ENCODE data around the gene COPS4.
"Not testable (repeated sequence)": the region's sequence is repeated elsewhere in the genome, so short reads cannot be mapped to it uniquely, and the experiment has no call there.

COPS4 gene

DNA sequence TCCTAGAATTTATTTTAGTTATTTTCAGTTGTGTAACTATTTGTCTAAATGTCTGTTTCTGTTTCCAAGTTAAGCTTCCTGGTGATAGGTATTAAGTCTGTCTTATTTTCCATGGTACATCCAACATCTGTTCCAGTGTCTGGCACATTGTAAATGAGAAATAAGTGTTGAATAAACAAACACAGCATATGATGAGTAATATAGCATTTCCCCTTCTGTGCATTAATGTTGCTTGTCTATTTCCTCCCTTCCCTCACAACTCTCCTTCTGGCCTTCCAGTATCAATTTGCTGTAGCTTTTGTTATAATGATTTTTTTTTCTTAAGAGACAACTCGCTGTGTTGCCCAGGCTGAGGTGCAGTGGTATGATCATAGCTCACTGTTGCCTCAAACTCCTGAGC is 36.1 kb downstream of the COPS4 start:
- peaks cover 6% of the 10 kb centered on the region for H3K36me3 ChIP-seq (ENCODE audit: control insufficient read depth, insufficient read depth, low read length)
- no peaks in the 10 kb centered on the region for H3K27me3 ChIP-seq (ENCODE audit: control insufficient read depth, insufficient read depth, low read length)

DNA sequence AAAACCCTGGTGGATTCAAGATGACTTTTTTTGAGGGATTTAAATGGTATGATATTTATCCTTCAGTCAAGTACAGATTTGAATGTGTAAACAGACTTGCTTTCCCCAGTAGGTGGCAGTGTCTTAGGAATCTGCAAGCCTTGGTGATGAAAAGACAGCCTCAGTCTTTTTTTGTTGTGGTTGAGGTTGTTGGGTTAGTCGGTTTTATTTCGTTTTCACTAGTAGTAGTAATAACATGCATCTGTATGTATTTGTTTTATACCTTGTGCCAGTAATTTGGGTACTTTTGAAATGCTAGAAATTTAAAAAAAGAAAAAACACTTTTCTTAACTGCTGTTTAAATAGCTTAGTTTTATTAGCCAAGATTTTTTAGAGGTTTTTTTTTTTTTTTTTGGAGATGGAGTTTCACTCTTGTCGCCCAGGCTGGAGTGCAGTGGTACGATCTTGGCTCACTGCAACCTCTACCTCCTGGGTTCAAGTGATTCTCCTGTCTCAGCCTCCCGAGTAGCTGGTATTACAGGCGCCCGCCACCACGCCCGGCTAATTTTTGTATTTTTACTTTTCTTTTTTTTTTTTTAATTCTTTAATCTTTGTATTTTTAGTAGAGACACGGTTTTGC is 39.2 kb downstream of the COPS4 start:
- H3K9ac ChIP-seq (ENCODE audit: low read depth, low read length) = no peak overlapping the region

More for the DNA sequence above, 36.1 kb downstream of the COPS4 start:
- H3K9me3 ChIP-seq (ENCODE audit: control insufficient read depth, insufficient read depth, low read length) = no peaks in the 10 kb centered on the region
- H3K4me1 ChIP-seq (ENCODE audit: control insufficient read depth, insufficient read depth, low read length) = no peaks in the 10 kb centered on the region
- no peak overlapping the region for H3K4me3 ChIP-seq (ENCODE audit: low read depth, low read length)
- H3K9ac ChIP-seq (ENCODE audit: low read depth, low read length) = no peak overlapping the region

DNA sequence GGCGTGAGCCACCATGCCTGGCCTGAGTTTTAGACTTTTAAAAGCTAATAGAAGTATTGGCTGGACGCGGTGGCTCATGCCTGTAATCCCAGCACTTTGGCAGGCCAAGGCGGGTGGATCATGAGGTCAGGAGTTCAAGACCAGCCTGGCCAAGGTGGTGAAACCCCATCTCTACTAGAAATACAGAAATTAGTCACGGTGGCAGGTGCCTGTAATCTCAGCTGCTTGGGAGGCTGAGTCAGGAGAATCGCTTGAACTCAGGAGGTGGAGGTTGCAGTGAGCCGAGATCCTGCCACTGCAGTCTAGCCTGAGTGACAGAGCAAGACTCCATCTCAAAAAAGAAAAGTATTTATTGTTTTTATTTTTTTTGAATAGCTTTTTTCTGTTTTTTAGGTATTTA is 39.8 kb downstream of the COPS4 start:
- H3K4me3 ChIP-seq (ENCODE audit: low read depth, low read length); H3K4me1 ChIP-seq (ENCODE audit: control insufficient read depth, insufficient read depth, low read length); H3K9me3 ChIP-seq (ENCODE audit: control insufficient read depth, insufficient read depth, low read length); H3K27me3 ChIP-seq (ENCODE audit: control insufficient read depth, insufficient read depth, low read length); H3K36me3 ChIP-seq (ENCODE audit: control insufficient read depth, insufficient read depth, low read length); H3K9ac ChIP-seq (ENCODE audit: low read depth, low read length): not testable (repeated sequence)

More for the DNA sequence above, 39.2 kb downstream of the COPS4 start:
- H3K9me3 ChIP-seq (ENCODE audit: control insufficient read depth, insufficient read depth, low read length) = no peaks in the 10 kb centered on the region
- no peaks in the 10 kb centered on the region for H3K4me1 ChIP-seq (ENCODE audit: control insufficient read depth, insufficient read depth, low read length)
- no peak overlapping the region for H3K4me3 ChIP-seq (ENCODE audit: low read depth, low read length)
- H3K36me3 ChIP-seq (ENCODE audit: control insufficient read depth, insufficient read depth, low read length) = peaks cover 4% of the 10 kb centered on the region
- H3K27me3 ChIP-seq (ENCODE audit: control insufficient read depth, insufficient read depth, low read length) = no peaks in the 10 kb centered on the region

DNA sequence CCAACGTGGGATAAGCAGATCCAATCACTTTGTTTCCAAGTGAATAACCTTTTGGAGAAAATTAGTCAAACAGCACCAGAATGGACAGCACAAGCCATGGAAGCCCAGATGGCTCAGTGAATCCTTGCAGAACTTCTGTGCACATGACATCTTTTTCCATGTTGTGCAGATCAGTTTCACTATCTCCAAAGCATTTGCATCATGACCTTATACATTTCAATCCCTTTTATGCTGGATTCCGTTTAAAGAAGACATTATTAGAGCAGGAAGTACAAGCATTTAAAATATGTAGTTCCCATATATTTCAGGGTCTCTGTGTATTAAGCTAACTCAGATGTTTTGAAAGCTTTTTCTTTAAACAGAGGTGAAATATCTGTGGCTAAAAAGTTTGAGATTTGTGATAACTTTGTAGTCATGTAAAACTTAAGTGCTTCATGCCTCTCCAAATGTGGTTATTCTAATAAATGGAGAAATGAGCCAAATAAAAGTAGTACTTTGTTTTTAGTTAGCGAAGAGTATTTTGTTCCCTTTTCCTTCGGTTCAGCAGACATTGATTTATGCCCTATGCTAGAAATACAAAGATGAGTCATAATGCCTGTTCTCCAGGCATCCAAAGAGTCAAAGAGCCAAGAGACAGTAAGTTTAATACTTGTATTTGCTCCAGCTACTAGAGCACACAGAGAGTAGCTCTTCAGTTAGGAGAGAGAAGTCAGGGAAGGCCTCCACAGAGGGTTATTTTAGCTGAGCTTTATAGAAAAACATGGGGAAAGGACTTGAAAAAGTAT is 40.5 kb downstream of the COPS4 start:
- Histone ChIP-seq H3K9ac (ENCODE audit: low read depth, low read length) (no peak overlapping the region), H3K4me3 (ENCODE audit: low read depth, low read length) (no peak overlapping the region), H3K4me1 (ENCODE audit: control insufficient read depth, insufficient read depth, low read length) (no peaks in the 10 kb centered on the region), H3K9me3 (ENCODE audit: control insufficient read depth, insufficient read depth, low read length) (no peaks in the 10 kb centered on the region), H3K27me3 (ENCODE audit: control insufficient read depth, insufficient read depth, low read length) (no peaks in the 10 kb centered on the region), H3K36me3 (ENCODE audit: control insufficient read depth, insufficient read depth, low read length) (peaks cover 4% of the 10 kb centered on the region)

DNA sequence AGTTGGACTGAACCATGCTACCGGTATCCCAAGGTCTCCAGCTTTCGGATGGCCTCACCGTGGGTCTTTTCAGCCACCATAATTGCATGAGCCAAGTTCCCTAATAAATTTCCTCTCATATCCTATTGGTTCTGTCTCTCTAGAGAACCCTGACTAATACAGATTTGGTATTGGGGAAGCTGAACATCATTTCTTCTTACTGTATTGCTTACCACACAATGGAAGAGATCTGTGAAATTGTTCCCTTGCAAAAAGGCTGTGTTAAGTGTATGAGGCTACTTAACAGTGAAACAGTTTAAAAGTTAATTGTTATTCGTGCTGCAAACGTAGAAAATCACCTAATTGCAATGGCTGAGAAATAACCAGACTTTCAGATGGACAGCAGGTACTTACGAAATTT is 45.6 kb downstream of the COPS4 start:
- Histone ChIP-seq H3K9ac (ENCODE audit: low read depth, low read length) (no peak overlapping the region), H3K4me3 (ENCODE audit: low read depth, low read length) (no peak overlapping the region), H3K36me3 (ENCODE audit: control insufficient read depth, insufficient read depth, low read length) (no peaks in the 10 kb centered on the region), H3K27me3 (ENCODE audit: control insufficient read depth, insufficient read depth, low read length) (no peaks in the 10 kb centered on the region), H3K4me1 (ENCODE audit: control insufficient read depth, insufficient read depth, low read length) (no peaks in the 10 kb centered on the region), H3K9me3 (ENCODE audit: control insufficient read depth, insufficient read depth, low read length) (no peaks in the 10 kb centered on the region)

DNA sequence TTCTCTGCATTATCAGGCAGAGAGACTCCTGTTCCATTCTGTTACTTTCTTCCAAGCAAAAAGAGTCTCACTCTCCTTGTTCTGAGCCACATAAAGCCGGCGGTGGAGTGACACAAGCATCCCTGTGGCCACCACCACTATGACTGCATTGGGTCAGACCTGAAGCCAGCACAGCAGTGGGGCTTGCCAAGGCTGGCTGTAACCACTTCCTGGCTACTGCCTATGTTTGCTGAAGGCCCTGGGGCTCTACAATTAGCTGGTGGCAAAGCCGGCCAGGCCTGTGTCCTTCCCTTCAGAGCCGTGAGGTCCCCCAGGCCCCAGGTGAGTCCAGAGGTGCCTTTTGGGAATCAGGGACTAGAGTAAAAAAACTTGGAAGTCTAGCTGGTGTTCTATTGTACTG is 47.8 kb downstream of the COPS4 start:
- H3K27me3 ChIP-seq (ENCODE audit: control insufficient read depth, insufficient read depth, low read length) = no peaks in the 10 kb centered on the region

DNA sequence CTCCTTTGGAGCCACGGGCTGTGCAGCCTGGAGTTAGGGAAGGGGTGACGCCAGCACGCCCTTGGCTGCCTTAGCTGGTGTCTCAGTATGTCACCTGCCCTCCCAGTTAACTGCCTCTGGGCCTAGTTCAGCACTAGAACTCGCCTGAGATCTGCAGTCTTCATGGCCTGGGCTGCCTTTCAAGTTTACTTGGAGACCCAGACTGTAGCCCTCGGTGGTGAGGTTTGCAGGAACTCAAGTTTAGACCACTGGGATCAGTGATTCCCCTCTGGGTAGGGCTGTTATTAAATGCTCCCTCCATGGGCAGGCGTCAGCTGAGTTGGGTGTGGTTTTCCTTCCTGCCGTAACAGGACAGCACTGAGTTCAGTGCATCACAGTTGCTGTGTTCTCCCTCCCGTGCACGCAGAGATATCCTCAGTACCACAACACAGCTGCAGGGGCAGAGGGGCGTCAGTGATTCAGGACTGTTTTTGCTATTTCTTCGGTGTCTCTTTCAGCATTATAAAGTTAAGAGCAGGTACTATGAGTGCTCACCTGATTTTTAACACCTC is 49.0 kb downstream of the COPS4 start:
- Histone ChIP-seq H3K36me3 (ENCODE audit: control insufficient read depth, insufficient read depth, low read length) (no peaks in the 10 kb centered on the region), H3K27me3 (ENCODE audit: control insufficient read depth, insufficient read depth, low read length) (no peaks in the 10 kb centered on the region), H3K4me3 (ENCODE audit: low read depth, low read length) (no peak overlapping the region), H3K9ac (ENCODE audit: low read depth, low read length) (no peak overlapping the region), H3K9me3 (ENCODE audit: control insufficient read depth, insufficient read depth, low read length) (no peaks in the 10 kb centered on the region), H3K4me1 (ENCODE audit: control insufficient read depth, insufficient read depth, low read length) (no peaks in the 10 kb centered on the region)

More for the DNA sequence above, 47.8 kb downstream of the COPS4 start:
- Histone ChIP-seq H3K9me3 (ENCODE audit: control insufficient read depth, insufficient read depth, low read length) (no peaks in the 10 kb centered on the region), H3K36me3 (ENCODE audit: control insufficient read depth, insufficient read depth, low read length) (no peaks in the 10 kb centered on the region), H3K9ac (ENCODE audit: low read depth, low read length) (no peak overlapping the region), H3K4me3 (ENCODE audit: low read depth, low read length) (no peak overlapping the region), H3K4me1 (ENCODE audit: control insufficient read depth, insufficient read depth, low read length) (no peaks in the 10 kb centered on the region)

DNA sequence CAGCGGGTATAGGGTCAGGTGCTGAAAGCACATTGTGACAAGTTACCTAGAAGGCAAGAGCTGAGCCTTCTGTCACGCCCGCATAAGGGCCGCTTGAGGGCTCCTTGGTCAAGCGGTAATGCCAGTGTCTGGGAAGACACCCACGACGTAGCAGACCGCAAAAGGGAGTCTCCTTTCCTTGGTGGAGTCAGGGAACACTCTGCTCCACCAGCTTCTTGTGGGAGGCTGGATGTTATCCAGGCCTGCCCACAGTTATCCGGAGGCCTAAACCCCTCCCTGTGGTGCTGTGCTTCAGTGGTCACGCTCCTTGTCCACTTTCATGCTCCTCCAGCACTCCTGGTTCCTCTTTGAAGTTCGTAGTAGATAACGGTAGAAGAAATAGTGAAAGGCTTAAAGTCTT is 50.0 kb downstream of the COPS4 start:
- H3K9ac ChIP-seq (ENCODE audit: low read depth, low read length); H3K9me3 ChIP-seq (ENCODE audit: control insufficient read depth, insufficient read depth, low read length); H3K4me1 ChIP-seq (ENCODE audit: control insufficient read depth, insufficient read depth, low read length); H3K27me3 ChIP-seq (ENCODE audit: control insufficient read depth, insufficient read depth, low read length); H3K4me3 ChIP-seq (ENCODE audit: low read depth, low read length); H3K36me3 ChIP-seq (ENCODE audit: control insufficient read depth, insufficient read depth, low read length): not testable (repeated sequence)

DNA sequence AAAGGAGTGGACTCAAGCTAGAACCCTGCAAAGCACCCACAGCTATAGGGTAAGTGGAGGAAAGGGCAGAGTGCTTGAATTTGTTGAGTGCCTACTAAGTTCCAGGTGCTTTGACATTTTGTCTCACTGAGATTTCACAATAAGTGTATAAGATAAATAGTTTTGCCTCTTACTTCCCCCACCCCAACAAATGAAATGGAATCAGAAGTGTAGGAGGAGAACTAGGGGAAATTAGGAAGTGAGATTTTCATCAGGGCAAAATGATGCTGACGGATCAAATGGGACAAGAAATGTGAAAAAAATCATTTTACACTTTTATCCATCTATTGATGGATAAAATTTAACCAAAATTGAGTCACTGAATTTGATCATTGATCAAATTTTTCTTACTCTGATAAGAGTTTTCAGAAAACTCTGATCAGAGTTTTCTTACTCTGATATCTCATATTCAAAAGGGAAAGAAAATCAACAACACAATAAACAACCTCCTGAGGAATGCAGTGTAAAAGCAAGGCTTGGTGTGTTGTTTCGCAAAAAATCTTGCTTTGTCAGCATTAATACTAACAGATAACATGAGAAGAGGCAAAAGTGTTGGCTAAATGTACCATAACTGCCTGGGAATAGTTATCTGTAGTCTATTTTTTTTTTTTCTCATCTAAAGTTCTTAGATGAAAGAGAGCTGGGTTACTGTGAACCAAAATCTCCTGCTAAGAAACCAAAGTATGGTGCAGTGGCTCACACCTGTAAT is 54.6 kb downstream of the COPS4 start:
- Histone ChIP-seq H3K36me3 (ENCODE audit: control insufficient read depth, insufficient read depth, low read length) (no peaks in the 10 kb centered on the region), H3K9me3 (ENCODE audit: control insufficient read depth, insufficient read depth, low read length) (no peaks in the 10 kb centered on the region), H3K27me3 (ENCODE audit: control insufficient read depth, insufficient read depth, low read length) (no peaks in the 10 kb centered on the region), H3K4me3 (ENCODE audit: low read depth, low read length) (no peak overlapping the region), H3K9ac (ENCODE audit: low read depth, low read length) (no peak overlapping the region), H3K4me1 (ENCODE audit: control insufficient read depth, insufficient read depth, low read length) (no peaks in the 10 kb centered on the region)

DNA sequence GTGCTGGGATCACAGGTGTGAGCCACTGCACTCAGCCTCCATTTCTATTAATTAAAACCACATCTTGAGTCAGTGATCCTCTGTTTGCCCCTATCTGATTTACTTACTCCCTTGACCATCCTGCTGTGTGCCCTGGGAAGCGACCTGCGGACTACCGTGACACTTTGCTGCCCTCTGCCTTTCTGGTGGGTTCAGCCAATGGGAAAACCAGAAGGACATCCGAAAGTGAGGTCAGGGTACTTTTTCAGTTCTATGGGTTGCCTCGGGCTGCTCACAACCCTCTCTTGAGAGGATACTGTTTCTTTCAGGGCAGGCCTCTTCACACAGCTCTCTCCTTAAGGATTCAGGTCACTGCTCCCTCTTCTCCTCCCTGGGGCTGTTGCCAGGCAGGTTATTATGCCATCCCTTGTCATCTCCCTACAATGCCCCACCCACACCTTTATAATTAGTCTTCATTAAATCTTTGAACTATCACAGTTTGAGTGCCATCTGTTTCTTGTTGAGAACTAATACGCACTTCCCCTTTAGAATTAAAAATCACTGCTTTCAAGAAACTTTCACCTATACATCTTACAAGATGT is 58.2 kb downstream of the COPS4 start:
- no peaks in the 10 kb centered on the region for H3K9me3 ChIP-seq (ENCODE audit: control insufficient read depth, insufficient read depth, low read length)
- H3K9ac ChIP-seq (ENCODE audit: low read depth, low read length) = no peak overlapping the region
- H3K27me3 ChIP-seq (ENCODE audit: control insufficient read depth, insufficient read depth, low read length) = no peaks in the 10 kb centered on the region
- no peaks in the 10 kb centered on the region for H3K36me3 ChIP-seq (ENCODE audit: control insufficient read depth, insufficient read depth, low read length)
- H3K4me3 ChIP-seq (ENCODE audit: low read depth, low read length) = no peak overlapping the region
- H3K4me1 ChIP-seq (ENCODE audit: control insufficient read depth, insufficient read depth, low read length) = no peaks in the 10 kb centered on the region

DNA sequence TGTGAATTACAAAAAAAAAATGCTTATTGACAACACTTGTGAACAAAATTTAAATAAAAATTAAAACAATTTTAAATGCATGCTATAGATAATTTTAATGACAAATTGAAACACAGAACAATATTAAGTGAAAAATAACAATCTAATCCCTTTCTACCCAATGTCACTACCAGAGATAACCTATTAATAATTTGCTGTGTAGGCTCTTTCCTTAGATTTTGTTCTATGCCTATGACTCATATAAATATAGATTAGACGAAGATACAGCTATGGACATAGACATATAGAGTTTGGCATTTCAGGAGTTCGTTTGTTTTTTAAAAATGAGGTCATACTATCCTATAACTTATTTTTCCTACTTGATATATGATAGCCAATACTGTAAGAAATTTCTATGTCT is 61.4 kb downstream of the COPS4 start:
- H3K4me1 ChIP-seq (ENCODE audit: control insufficient read depth, insufficient read depth, low read length) = no peaks in the 10 kb centered on the region
- H3K36me3 ChIP-seq (ENCODE audit: control insufficient read depth, insufficient read depth, low read length) = no peaks in the 10 kb centered on the region
- H3K27me3 ChIP-seq (ENCODE audit: control insufficient read depth, insufficient read depth, low read length) = no peaks in the 10 kb centered on the region
- H3K9ac ChIP-seq (ENCODE audit: low read depth, low read length) = no peak overlapping the region
- H3K9me3 ChIP-seq (ENCODE audit: control insufficient read depth, insufficient read depth, low read length) = no peaks in the 10 kb centered on the region
- no peak overlapping the region for H3K4me3 ChIP-seq (ENCODE audit: low read depth, low read length)
